Fibroblast of pulmonary artery (primary cell): ENCODE measurements around the gene CHMP4A.

Experiments
- DNase-seq: peaks from one replicate; pipeline ENCODE4 v3.0.0-alpha.2; 2010; ENCODE audit warnings: low read depth
- H3K4me3 ChIP-seq: replicated peaks from 2 replicates; pipeline ENCODE4 v1.5.1; 2011; ENCODE audit warnings: low read depth, mild to moderate bottlenecking, control low read depth, low read length, moderate library complexity
- CTCF ChIP-seq: IDR thresholded peaks from 2 replicates; pipeline ENCODE4 v1.5.1; 2011; ENCODE audit warnings: mild to moderate bottlenecking, control low read depth, low read length, inconsistent platforms; ENCODE audit errors: missing control alignments

The CHMP4A gene

GRCh38 chr14:24184104-24184970 lies 29.0 kb downstream of the CHMP4A start:
- TF ChIP-seq CTCF, result no peak
- no peak for DNase-seq
- no peak overlapping the region for H3K4me3 ChIP-seq

- TF ChIP-seq CTCF, result no peak
- no peak for DNase-seq
- H3K4me3 ChIP-seq, result no peak overlapping the region
Observed at GRCh38 chr14:24183014-24183481, 30.2 kb downstream of the CHMP4A start.

- no peak for TF ChIP-seq CTCF
- no peak overlapping the region for H3K4me3 ChIP-seq
- no peak for DNase-seq
Observed at GRCh38 chr14:24182110-24182882, 31.0 kb downstream of the CHMP4A start.

GRCh38 chr14:24181371-24182077 lies 31.8 kb downstream of the CHMP4A start:
- DNase-seq, result no peak
- no peak for TF ChIP-seq CTCF
- H3K4me3 ChIP-seq, result no peak overlapping the region

GRCh38 chr14:24179961-24180796 lies 33.1 kb downstream of the CHMP4A start:
- DNase-seq, result peak; percentile 88
- no peak for TF ChIP-seq CTCF
- no peak overlapping the region for H3K4me3 ChIP-seq
